ENCODE data around the gene MYDGF.

DNA sequence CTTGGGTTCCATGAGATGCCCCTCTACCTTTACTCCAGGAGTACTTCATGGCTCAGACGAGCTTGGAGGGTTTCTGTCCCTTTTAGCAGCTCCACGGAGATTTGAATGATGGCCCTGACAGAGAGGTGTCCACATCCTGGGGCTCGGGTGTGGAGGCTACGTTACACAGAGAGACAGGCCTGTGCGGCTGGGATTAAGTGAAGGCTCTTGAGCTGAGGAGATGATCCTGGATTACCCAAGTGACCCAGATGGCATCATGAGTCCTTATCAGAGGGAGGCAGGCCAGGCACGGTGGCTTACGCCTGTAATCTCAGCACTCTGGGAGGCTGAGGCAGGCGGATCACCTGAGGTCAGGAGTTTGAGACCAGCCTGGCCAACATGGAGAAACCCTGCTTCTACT lies 41.1 kb upstream of the MYDGF start:
- TF ChIP-seq CTCF (IDR thresholded peaks at IDR 0.05; ENCODE audit: low read length) = no peak
- no peak for TF ChIP-seq EZH2phosphoT487 (IDR thresholded peaks at IDR 0.05; ENCODE audit: low read length)
- TF ChIP-seq EZH2 (optimal IDR thresholded peaks at IDR 0.05; ENCODE audit: low read depth, low read length) = no peak

Data from MM.1S (cell line).